OCI-LY7 (cell line): Measurements from ENCODE around the gene KAZN.

ENCODE experiments used
- EZH2phosphoT487 ChIP-seq: fragments of 200-600 bp; sonication (generic); IDR thresholded peaks from 2 replicates; pipeline ENCODE4 v1.6.1; 2018; ENCODE audit warnings: low read depth, borderline replicate concordance, mild to moderate bottlenecking, mixed run types, antibody characterized with exemption, low read length, moderate library complexity, mixed read lengths
- TF ChIP-seq, protein P1 (sequence below): fragments of 200-600 bp; sonication (generic); conservative IDR thresholded peaks from 2 replicates; pipeline ENCODE4 v1.5.1; 2014; ENCODE audit warnings: mild to moderate bottlenecking, antibody characterized with exemption, low read length, moderate library complexity, mixed read lengths

GRCh38 chr1:14739082-14739832 lies 140.8 kb downstream of the KAZN start:
- TF ChIP-seq, protein P1, sequence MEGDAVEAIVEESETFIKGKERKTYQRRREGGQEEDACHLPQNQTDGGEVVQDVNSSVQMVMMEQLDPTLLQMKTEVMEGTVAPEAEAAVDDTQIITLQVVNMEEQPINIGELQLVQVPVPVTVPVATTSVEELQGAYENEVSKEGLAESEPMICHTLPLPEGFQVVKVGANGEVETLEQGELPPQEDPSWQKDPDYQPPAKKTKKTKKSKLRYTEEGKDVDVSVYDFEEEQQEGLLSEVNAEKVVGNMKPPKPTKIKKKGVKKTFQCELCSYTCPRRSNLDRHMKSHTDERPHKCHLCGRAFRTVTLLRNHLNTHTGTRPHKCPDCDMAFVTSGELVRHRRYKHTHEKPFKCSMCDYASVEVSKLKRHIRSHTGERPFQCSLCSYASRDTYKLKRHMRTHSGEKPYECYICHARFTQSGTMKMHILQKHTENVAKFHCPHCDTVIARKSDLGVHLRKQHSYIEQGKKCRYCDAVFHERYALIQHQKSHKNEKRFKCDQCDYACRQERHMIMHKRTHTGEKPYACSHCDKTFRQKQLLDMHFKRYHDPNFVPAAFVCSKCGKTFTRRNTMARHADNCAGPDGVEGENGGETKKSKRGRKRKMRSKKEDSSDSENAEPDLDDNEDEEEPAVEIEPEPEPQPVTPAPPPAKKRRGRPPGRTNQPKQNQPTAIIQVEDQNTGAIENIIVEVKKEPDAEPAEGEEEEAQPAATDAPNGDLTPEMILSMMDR, result no peak
- TF ChIP-seq EZH2phosphoT487, result no peak
